ENCODE results near the gene TDRD7. TPM values are rescaled to one million over a fixed set of nuclear protein-coding genes. Genes with fewer than 3 reads are reported as not detected.

Gene TDRD7
- total and polyA plus RNA-seq, 9 of the 15 experiments (the other 6 are each of a cell fraction or from before 2014, with no cell fraction given): 2.2 to 7.7 (median 5.2) TPM

DNA sequence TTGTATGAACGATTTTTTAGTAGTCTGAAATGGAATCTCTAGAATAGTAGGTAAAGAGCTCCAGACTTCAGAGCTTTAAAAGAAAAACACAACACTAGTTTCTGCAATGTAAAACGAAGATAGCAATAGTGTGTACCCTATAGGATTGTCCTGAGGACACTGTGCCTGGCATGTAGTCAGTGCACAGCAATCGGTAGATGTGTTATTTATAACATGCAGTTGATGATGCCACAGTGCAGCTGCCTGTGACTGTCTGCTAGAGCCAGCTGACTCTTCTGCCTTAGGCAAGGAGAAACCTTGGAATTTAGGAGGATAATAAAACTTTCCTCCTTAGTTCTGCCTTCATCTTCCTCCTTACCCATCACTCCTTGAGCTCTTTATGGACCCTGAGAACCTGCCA lies 61.8 kb downstream of the TDRD7 start:
- no peaks in the 10 kb centered on the region for H3K36me3 ChIP-seq (ENCODE audit: control insufficient read depth, insufficient read depth, low read length)
- no peak overlapping the region for H2AFZ ChIP-seq (ENCODE audit: low read depth, low read length)
- H3K27me3 ChIP-seq (ENCODE audit: control insufficient read depth in 2 of 2, insufficient read depth in 2 of 2, low read length in 2 of 2): no peaks in the 10 kb centered on the region
- ChIA-PET CTCF (ENCODE audit: low intra/inter-chr PET ratio) (no interaction called here), POLR2A (interaction anchor here (0.7 to 2.2 kb wide), 6 partner anchors 22 to 173 kb away, joined by 3 to 9 read pairs (median 4); partner anchors contain the start of genes NCBP1 and TSTD2)
- in situ Hi-C loops (cut with MboI) (no loop called here), intact Hi-C loops (cut with micrococcal nuclease) (no loop called here)
- H3K9me1 ChIP-seq (ENCODE audit: control insufficient read depth, insufficient read depth, low read length): no peaks in the 10 kb centered on the region
- peaks cover 0 to 7% of the 10 kb centered on the region in 2 experiments; a peak in 2 of 5 replicates for H3K4me1 ChIP-seq (replicated peaks in 1 of 2; ENCODE audit: control insufficient read depth in 2 of 2, insufficient read depth in 2 of 2, low read length in 2 of 2)
- 18% methylated on average over 3 of the region's 3 CpGs for WGBS (ENCODE audit: insufficient coverage, low coverage, missing lambda C conversion rate)
- BruUV-seq (replicated peaks): no TSS peak
- H3K4me3 ChIP-seq: no peak overlapping the region
- H3K79me2 ChIP-seq (ENCODE audit: control insufficient read depth, insufficient read depth, low read length): no peaks in the 10 kb centered on the region
- no peak overlapping the region for H3K4me2 ChIP-seq (ENCODE audit: insufficient read depth, low read length)
- H3K9me3 ChIP-seq (replicated peaks; ENCODE audit: control insufficient read depth, insufficient read depth, low read depth, low read length): no peaks in the 10 kb centered on the region
- no peaks in the 10 kb centered on the region for H4K20me1 ChIP-seq (replicated peaks; ENCODE audit: control insufficient read depth, insufficient read depth, low read length)
- FAIRE-seq (no peak), DNase-seq (ENCODE audit: extremely low read depth in 1 of 4, low spot score in 3 of 4) (no peak), ATAC-seq (no peak)
- TF ChIP-seq DLX4 (CRISPR knock-in tag; IDR thresholded peaks at IDR 0.05): no peak
- TF ChIP-seq POLR2AphosphoS5 (IDR thresholded peaks at IDR 0.05; ENCODE audit: control insufficient read depth, insufficient read depth, low read depth, low read length): no peak
- no peak for TF ChIP-seq CXXC5 (CRISPR knock-in tag; IDR thresholded peaks at IDR 0.05)
- TF ChIP-seq CREB3L1 (IDR thresholded peaks at IDR 0.05; ENCODE audit: borderline replicate concordance, low read depth): no peak
- no peak for TF ChIP-seq SMAD3 (CRISPR knock-in tag; conservative IDR thresholded peaks at IDR 0.05)
- TF ChIP-seq RBM15 (IDR thresholded peaks at IDR 0.05; ENCODE audit: insufficient read depth, low read length): no peak
- TF ChIP-seq, protein P1, sequence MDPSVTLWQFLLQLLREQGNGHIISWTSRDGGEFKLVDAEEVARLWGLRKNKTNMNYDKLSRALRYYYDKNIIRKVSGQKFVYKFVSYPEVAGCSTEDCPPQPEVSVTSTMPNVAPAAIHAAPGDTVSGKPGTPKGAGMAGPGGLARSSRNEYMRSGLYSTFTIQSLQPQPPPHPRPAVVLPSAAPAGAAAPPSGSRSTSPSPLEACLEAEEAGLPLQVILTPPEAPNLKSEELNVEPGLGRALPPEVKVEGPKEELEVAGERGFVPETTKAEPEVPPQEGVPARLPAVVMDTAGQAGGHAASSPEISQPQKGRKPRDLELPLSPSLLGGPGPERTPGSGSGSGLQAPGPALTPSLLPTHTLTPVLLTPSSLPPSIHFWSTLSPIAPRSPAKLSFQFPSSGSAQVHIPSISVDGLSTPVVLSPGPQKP (CRISPR knock-in tag; IDR thresholded peaks at IDR 0.05): no peak
- no peak for TF ChIP-seq MTA3 (IDR thresholded peaks at IDR 0.05; ENCODE audit: borderline replicate concordance)
- no peak for TF ChIP-seq PRMT5 (CRISPR knock-in tag; IDR thresholded peaks at IDR 0.05)
- no peak for TF ChIP-seq ZNF408 (CRISPR knock-in tag; IDR thresholded peaks at IDR 0.05; ENCODE audit: low read depth)
- TF ChIP-seq POLR3A (IDR thresholded peaks at IDR 0.05; ENCODE audit: borderline replicate concordance, extremely low read depth, insufficient read depth, insufficient read length): no peak
- no peak for TF ChIP-seq ZNF830 (CRISPR knock-in tag; IDR thresholded peaks at IDR 0.05)
- TF ChIP-seq SOX6 (IDR thresholded peaks at IDR 0.05): no peak
- no peak for TF ChIP-seq DNMT1 (IDR thresholded peaks at IDR 0.05)
- TF ChIP-seq ESRRB (CRISPR knock-in tag; IDR thresholded peaks at IDR 0.05; ENCODE audit: borderline replicate concordance): no peak
- TF ChIP-seq, protein P2, sequence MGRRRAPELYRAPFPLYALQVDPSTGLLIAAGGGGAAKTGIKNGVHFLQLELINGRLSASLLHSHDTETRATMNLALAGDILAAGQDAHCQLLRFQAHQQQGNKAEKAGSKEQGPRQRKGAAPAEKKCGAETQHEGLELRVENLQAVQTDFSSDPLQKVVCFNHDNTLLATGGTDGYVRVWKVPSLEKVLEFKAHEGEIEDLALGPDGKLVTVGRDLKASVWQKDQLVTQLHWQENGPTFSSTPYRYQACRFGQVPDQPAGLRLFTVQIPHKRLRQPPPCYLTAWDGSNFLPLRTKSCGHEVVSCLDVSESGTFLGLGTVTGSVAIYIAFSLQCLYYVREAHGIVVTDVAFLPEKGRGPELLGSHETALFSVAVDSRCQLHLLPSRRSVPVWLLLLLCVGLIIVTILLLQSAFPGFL (CRISPR knock-in tag; IDR thresholded peaks at IDR 0.05): no peak
- no peak overlapping the region for H3K27ac ChIP-seq (ENCODE audit: extremely low read depth, low read depth, low read length)
- H3K9ac ChIP-seq (ENCODE audit: insufficient read depth in 1 of 2, low read depth in 2 of 2, low read length in 2 of 2): no peak overlapping the region

All from K562 (cell line).